ENCODE results near the gene CLDN2.

DNA sequence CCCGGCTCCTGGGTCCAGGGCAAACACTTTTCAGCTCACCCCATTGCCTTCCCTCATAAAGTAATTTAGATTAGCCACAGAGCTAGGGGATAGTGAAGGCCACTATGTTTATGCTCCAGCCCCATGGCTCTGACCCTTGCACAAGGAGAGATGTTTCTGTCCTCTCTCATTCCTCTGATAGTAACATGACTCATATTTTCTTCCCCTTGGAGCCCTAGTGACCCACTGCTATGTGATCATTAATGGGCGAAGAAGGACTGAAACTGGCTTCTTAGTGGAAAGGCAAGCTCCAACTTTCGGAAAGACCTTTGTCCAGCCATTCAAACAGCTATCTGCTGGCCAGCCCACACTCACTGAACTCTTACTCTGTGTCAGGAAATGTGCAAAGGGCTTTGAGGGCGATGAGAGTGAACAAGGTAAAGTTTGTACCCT, 12.3 kb downstream of the CLDN2 start:
- TF ChIP-seq, protein P1, sequence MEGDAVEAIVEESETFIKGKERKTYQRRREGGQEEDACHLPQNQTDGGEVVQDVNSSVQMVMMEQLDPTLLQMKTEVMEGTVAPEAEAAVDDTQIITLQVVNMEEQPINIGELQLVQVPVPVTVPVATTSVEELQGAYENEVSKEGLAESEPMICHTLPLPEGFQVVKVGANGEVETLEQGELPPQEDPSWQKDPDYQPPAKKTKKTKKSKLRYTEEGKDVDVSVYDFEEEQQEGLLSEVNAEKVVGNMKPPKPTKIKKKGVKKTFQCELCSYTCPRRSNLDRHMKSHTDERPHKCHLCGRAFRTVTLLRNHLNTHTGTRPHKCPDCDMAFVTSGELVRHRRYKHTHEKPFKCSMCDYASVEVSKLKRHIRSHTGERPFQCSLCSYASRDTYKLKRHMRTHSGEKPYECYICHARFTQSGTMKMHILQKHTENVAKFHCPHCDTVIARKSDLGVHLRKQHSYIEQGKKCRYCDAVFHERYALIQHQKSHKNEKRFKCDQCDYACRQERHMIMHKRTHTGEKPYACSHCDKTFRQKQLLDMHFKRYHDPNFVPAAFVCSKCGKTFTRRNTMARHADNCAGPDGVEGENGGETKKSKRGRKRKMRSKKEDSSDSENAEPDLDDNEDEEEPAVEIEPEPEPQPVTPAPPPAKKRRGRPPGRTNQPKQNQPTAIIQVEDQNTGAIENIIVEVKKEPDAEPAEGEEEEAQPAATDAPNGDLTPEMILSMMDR (IDR thresholded peaks at IDR 0.05), result no peak
- no peak for TF ChIP-seq POLR2AphosphoS5 (IDR thresholded peaks at IDR 0.05; ENCODE audit: low read depth, low read length)
- TF ChIP-seq, protein P2, sequence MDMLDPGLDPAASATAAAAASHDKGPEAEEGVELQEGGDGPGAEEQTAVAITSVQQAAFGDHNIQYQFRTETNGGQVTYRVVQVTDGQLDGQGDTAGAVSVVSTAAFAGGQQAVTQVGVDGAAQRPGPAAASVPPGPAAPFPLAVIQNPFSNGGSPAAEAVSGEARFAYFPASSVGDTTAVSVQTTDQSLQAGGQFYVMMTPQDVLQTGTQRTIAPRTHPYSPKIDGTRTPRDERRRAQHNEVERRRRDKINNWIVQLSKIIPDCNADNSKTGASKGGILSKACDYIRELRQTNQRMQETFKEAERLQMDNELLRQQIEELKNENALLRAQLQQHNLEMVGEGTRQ (IDR thresholded peaks at IDR 0.05; ENCODE audit: borderline replicate concordance, low read depth, low read length), result no peak

Measured in SK-N-SH (cell line).